ENCODE data around the gene ZNF805. TPM values are rescaled to one million over a fixed set of nuclear protein-coding genes. Genes with fewer than 3 reads are reported as not detected.
"Not testable (repeated sequence)": the region's sequence is repeated elsewhere in the genome, so short reads cannot be mapped to it uniquely, and the experiment has no call there.

The ZNF805 gene
- polyA plus RNA-seq, 4 donors = 4.7 to 5.5 (median 5.1) TPM

- DNase-seq (ENCODE audit: low read depth in 4 of 4, low spot score in 3 of 4) = no peak
Measured at GRCh38 chr19:57263244-57263741, 22.9 kb downstream of the ZNF805 start.

- DNase-seq (ENCODE audit: low read depth in 4 of 4, low spot score in 3 of 4) = peak in 1 of 4 donors; percentile 39
Measured at GRCh38 chr19:57267291-57267690, 26.9 kb downstream of the ZNF805 start.

GRCh38 chr19:57269515-57270250 lies 29.3 kb downstream of the ZNF805 start:
- no peak for DNase-seq (ENCODE audit: low read depth in 4 of 4, low spot score in 3 of 4)

- DNase-seq (ENCODE audit: low read depth in 4 of 4, low spot score in 3 of 4) = no peak
Measured at GRCh38 chr19:57271280-57271679, 30.8 kb downstream of the ZNF805 start.

- DNase-seq (ENCODE audit: low read depth in 4 of 4, low spot score in 3 of 4) = no peak
Measured at GRCh38 chr19:57273014-57273413, 32.6 kb downstream of the ZNF805 start.

GRCh38 chr19:57276430-57276829 lies 36.0 kb downstream of the ZNF805 start:
- no peak for DNase-seq (ENCODE audit: low read depth in 4 of 4, low spot score in 3 of 4)

GRCh38 chr19:57278481-57278880 lies 38.0 kb downstream of the ZNF805 start:
- DNase-seq (ENCODE audit: low read depth in 4 of 4, low spot score in 3 of 4) = not testable (repeated sequence)

- peak; percentile 85 to 91 (median 88) for DNase-seq (ENCODE audit: low read depth in 4 of 4, low spot score in 3 of 4)
Measured at GRCh38 chr19:57279418-57280164, 39.2 kb downstream of the ZNF805 start.

- DNase-seq (ENCODE audit: low read depth in 4 of 4, low spot score in 3 of 4) = peak; percentile 94 to 98 (median 96)
Measured at GRCh38 chr19:57280165-57280961, 39.9 kb downstream of the ZNF805 start, which contains the start of gene ZNF460. Gene ZNF460, plus strand, starts transcription at chr19:57280485. Its CDS starts 322 bp downstream, at chr19:57280807.

GRCh38 chr19:57280962-57281400 lies 40.5 kb downstream of the ZNF805 start:
- peak in 1 of 4 donors; percentile 23 for DNase-seq (ENCODE audit: low read depth in 4 of 4, low spot score in 3 of 4)

GRCh38 chr19:57282011-57282643 lies 41.7 kb downstream of the ZNF805 start:
- DNase-seq (ENCODE audit: low read depth in 4 of 4, low spot score in 3 of 4) = no peak

- DNase-seq (ENCODE audit: low read depth in 4 of 4, low spot score in 3 of 4) = no peak
Measured at GRCh38 chr19:57288373-57288772, 47.9 kb downstream of the ZNF805 start.

GRCh38 chr19:57290970-57291369 lies 50.5 kb downstream of the ZNF805 start:
- DNase-seq (ENCODE audit: low read depth in 4 of 4, low spot score in 3 of 4) = no peak

GRCh38 chr19:57292547-57292946 lies 52.1 kb downstream of the ZNF805 start:
- DNase-seq (ENCODE audit: low read depth in 4 of 4, low spot score in 3 of 4) = no peak

GRCh38 chr19:57293719-57294118 lies 53.3 kb downstream of the ZNF805 start:
- DNase-seq (ENCODE audit: low read depth in 4 of 4, low spot score in 3 of 4) = no peak

GRCh38 chr19:57302020-57302465 lies 61.6 kb downstream of the ZNF805 start:
- DNase-seq (ENCODE audit: low read depth in 4 of 4, low spot score in 3 of 4) = no peak

- no peak for DNase-seq (ENCODE audit: low read depth in 4 of 4, low spot score in 3 of 4)
Measured at GRCh38 chr19:57302727-57303401, 62.4 kb downstream of the ZNF805 start.

All from right renal pelvis (tissue), 4 donors.